Peyer's patch (tissue), 4 donors: ENCODE measurements around the gene UBAP2. TPM values are rescaled to one million over a fixed set of nuclear protein-coding genes. Genes with fewer than 3 reads are reported as not detected.
"Not testable (repeated sequence)": the region's sequence is repeated elsewhere in the genome, so short reads cannot be mapped to it uniquely, and the experiment has no call there.

ENCODE experiments used
- DNase-seq, 3 donors: peaks; one replicate each; pipeline ENCODE4 v3.0.0-alpha.2; 2017 to 2019
- H3K27ac ChIP-seq, 4 donors: fragments of 200-600 bp; sonication (generic); one replicate each; pipeline ENCODE4 v1.5.1; 2016 to 2019
- H3K27me3 ChIP-seq, 2 donors: fragments of 200-600 bp; sonication (generic); one replicate each; pipeline ENCODE4 v1.5.1; 2019
- H3K36me3 ChIP-seq, 3 donors: fragments of 200-600 bp; sonication (generic); one replicate each; pipeline ENCODE4 v1.5.1; 2016 to 2019
- H3K4me1 ChIP-seq, 4 donors: fragments of 200-600 bp; sonication (generic); one replicate each; pipeline ENCODE4 v1.5.1; 2016 to 2019
- H3K4me3 ChIP-seq, 4 donors: fragments of 200-600 bp; sonication (generic); 1 replicate in 3 of 4; 2 replicates in 1 of 4; pipeline ENCODE4 v1.5.1; 2016 to 2019; ENCODE audit warnings: mild to moderate bottlenecking in 1 of 4
- H3K9me3 ChIP-seq, 4 donors: fragments of 200-600 bp; sonication (generic); one replicate each; pipeline ENCODE4 v1.5.1; 2016 to 2019; ENCODE audit warnings: mild to moderate bottlenecking in 1 of 4
- POLR2A ChIP-seq, 2 donors: fragments of 450-650 bp; IDR thresholded peaks; one replicate each; pipeline ENCODE4 v1.5.1; 2017; ENCODE audit warnings: antibody characterized with exemption in 2 of 2, mild to moderate bottlenecking in 2 of 2, moderate library complexity in 2 of 2
- total RNA-seq, 4 donors: library from RNA; depleted of rRNA; stranded (reverse); fragments of >200 nt; gene quantifications; one replicate each; pipeline ENCODE4 v1.1.0, GENCODE V29; 2016
- TF ChIP-seq, protein P1 (sequence below), 6 experiments: fragments of 450-650 bp in 4 of 6; fragments of 200-600 bp in 2 of 6; sonication (generic) in 1 of 6; IDR thresholded peaks; one replicate each; pipeline ENCODE4 v1.5.1; 2017 to 2019; ENCODE audit warnings: antibody characterized with exemption in 6 of 6, mild to moderate bottlenecking in 3 of 6, moderate library complexity in 1 of 6

Gene UBAP2
- total RNA-seq, 4 donors from 2014 or later, result 13.1 to 41.3 (median 25.2) TPM

- Histone ChIP-seq H3K36me3 (peaks cover 0 to 24% (median 0%) of the 10 kb centered on the region in 3 donors), H3K9me3 (no peaks in the 10 kb centered on the region), H3K27ac (no peak overlapping the region), H3K4me1 (no peaks in the 10 kb centered on the region), H3K27me3 (no peaks in the 10 kb centered on the region), H3K4me3 (no peak overlapping the region)
- TF ChIP-seq POLR2A (IDR thresholded peaks at IDR 0.05), result no peak
- TF ChIP-seq, protein P1, sequence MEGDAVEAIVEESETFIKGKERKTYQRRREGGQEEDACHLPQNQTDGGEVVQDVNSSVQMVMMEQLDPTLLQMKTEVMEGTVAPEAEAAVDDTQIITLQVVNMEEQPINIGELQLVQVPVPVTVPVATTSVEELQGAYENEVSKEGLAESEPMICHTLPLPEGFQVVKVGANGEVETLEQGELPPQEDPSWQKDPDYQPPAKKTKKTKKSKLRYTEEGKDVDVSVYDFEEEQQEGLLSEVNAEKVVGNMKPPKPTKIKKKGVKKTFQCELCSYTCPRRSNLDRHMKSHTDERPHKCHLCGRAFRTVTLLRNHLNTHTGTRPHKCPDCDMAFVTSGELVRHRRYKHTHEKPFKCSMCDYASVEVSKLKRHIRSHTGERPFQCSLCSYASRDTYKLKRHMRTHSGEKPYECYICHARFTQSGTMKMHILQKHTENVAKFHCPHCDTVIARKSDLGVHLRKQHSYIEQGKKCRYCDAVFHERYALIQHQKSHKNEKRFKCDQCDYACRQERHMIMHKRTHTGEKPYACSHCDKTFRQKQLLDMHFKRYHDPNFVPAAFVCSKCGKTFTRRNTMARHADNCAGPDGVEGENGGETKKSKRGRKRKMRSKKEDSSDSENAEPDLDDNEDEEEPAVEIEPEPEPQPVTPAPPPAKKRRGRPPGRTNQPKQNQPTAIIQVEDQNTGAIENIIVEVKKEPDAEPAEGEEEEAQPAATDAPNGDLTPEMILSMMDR (IDR thresholded peaks at IDR 0.05), result no peak
- no peak for DNase-seq
These were observed 56.1 kb downstream of the UBAP2 start for GRCh38 chr9:33992632-33993031.

GRCh38 chr9:33988219-33988890 lies 60.3 kb downstream of the UBAP2 start:
- no peak for DNase-seq
- Histone ChIP-seq H3K27me3 (no peaks in the 10 kb centered on the region), H3K4me3 (no peak overlapping the region), H3K4me1 (no peaks in the 10 kb centered on the region), H3K36me3 (peaks cover 0 to 37% (median 0%) of the 10 kb centered on the region in 3 donors), H3K27ac (no peak overlapping the region), H3K9me3 (no peaks in the 10 kb centered on the region)
- TF ChIP-seq, protein P1 (IDR thresholded peaks at IDR 0.05), result no peak
- no peak for TF ChIP-seq POLR2A (IDR thresholded peaks at IDR 0.05)

DNA sequence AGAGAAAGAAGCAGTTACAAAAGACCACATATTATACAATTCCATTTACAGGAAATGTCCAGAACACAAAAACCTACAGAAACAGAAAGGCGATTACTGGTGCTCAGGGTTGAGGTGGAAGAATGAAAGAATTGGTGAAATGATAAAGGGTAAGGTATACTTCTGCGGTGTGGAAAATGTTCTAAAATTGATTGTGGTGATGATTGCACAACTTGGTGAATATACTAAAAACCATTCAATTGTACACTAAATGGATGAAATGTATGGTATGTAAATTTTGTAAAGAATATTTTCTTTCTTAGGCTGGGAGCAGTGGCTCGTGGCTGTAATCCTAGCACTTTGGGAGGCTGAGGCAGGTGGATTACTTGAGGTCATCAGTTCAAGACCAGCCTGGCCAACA lies 72.3 kb downstream of the UBAP2 start:
- H3K36me3 ChIP-seq, result peaks cover 0 to 17% (median 0%) of the 10 kb centered on the region in 3 donors
- TF ChIP-seq, protein P1 (IDR thresholded peaks at IDR 0.05), result no peak
- TF ChIP-seq POLR2A (IDR thresholded peaks at IDR 0.05), result no peak
- H3K27ac ChIP-seq, result no peak overlapping the region

GRCh38 chr9:33972698-33973097 lies 76.0 kb downstream of the UBAP2 start:
- Histone ChIP-seq H3K4me1 (no peaks in the 10 kb centered on the region), H3K27me3 (no peaks in the 10 kb centered on the region), H3K9me3 (no peaks in the 10 kb centered on the region), H3K27ac (no peak overlapping the region), H3K4me3 (no peak overlapping the region), H3K36me3 (peaks cover 0 to 33% (median 0%) of the 10 kb centered on the region in 3 donors)
- DNase-seq, result no peak
- TF ChIP-seq, protein P1 (IDR thresholded peaks at IDR 0.05), result no peak
- no peak for TF ChIP-seq POLR2A (IDR thresholded peaks at IDR 0.05)

More for the DNA sequence above, 72.3 kb downstream of the UBAP2 start:
- H3K27me3 ChIP-seq, result no peaks in the 10 kb centered on the region
- H3K4me1 ChIP-seq, result no peaks in the 10 kb centered on the region
- H3K4me3 ChIP-seq, result no peak overlapping the region
- no peak for DNase-seq
- H3K9me3 ChIP-seq, result no peaks in the 10 kb centered on the region

GRCh38 chr9:33964086-33964768 lies 84.5 kb downstream of the UBAP2 start:
- H3K9me3 ChIP-seq, result no peaks in the 10 kb centered on the region
- no peaks in the 10 kb centered on the region for H3K27me3 ChIP-seq
- H3K36me3 ChIP-seq, result peaks cover 0 to 19% (median 0%) of the 10 kb centered on the region in 3 donors
- H3K4me1 ChIP-seq, result no peaks in the 10 kb centered on the region
- H3K4me3 ChIP-seq, result no peak overlapping the region
- TF ChIP-seq POLR2A (IDR thresholded peaks at IDR 0.05), result no peak
- TF ChIP-seq, protein P1 (IDR thresholded peaks at IDR 0.05), result no peak
- no peak overlapping the region for H3K27ac ChIP-seq
- DNase-seq, result no peak

DNA sequence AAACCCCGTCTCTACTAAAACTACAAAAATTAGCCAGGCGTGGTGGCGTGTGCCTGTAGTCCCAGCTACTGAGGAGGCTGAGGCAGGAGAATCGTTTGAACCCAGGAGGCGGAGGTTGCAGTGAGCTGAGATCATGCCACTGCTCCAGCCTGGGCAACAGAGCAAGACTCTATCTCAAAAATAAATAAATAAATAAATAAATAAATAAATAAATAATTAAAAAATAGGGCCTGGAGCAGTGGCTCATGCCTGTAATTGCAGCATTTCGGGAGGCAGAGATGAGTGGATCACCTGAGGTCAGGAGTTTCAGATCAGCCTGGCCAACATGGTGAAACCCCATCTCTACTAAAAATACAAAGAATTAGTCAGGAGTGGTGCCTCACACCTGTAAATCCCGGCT lies 86.2 kb downstream of the UBAP2 start:
- H3K36me3 ChIP-seq, result peaks cover 0 to 17% (median 0%) of the 10 kb centered on the region in 3 donors
- H3K27ac ChIP-seq, H3K4me1 ChIP-seq, H3K27me3 ChIP-seq, H3K9me3 ChIP-seq, H3K4me3 ChIP-seq, DNase-seq: not testable (repeated sequence)
